GM18870 (cell line): ENCODE data around the gene PACRG.

Source experiments
- ATAC-seq: cut with Tn5 transposase; IDR thresholded peaks from one replicate; pipeline ENCODE4 v1.9.1; 2021; ENCODE audit warnings: moderate library complexity; ENCODE audit not compliant: unreplicated experiment

The PACRG gene

DNA sequence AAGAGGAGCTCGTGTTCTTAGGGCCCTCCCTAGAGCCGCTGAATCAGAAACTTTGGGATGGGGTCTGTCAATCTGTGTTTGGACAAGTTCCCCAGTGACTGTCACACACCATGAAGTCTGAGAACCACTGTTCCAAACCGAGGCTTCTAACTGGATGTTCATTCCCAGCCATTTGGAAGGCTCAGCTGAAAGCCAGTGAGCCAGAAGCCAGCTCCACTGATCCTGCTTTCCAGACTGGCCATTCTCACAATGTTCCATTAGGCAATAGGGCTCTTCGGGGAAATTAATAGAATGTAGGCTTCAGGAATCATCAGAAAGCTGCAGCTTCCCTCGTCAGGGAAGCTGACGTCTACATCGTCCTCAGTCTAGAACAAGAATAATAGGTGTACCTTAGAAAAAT lies 595.9 kb downstream of the PACRG start:
- ATAC-seq, result no peak

DNA sequence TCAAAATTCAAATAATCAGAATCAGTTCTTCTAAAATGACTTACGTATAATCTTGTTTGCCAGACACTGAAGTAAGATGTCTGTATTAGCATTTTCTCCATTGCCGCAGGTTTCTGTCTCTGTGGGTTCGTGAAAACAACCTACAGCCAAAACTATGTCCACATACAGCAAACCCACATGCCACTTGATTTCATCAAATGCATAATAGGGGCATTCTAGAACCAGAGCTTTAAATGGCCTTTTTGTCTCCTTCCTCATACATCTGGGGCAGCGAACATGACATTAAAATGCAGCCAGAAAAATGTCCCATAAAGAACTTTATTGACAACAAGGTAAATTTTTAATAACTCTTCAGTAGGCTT lies 596.5 kb downstream of the PACRG start:
- no peak for ATAC-seq

DNA sequence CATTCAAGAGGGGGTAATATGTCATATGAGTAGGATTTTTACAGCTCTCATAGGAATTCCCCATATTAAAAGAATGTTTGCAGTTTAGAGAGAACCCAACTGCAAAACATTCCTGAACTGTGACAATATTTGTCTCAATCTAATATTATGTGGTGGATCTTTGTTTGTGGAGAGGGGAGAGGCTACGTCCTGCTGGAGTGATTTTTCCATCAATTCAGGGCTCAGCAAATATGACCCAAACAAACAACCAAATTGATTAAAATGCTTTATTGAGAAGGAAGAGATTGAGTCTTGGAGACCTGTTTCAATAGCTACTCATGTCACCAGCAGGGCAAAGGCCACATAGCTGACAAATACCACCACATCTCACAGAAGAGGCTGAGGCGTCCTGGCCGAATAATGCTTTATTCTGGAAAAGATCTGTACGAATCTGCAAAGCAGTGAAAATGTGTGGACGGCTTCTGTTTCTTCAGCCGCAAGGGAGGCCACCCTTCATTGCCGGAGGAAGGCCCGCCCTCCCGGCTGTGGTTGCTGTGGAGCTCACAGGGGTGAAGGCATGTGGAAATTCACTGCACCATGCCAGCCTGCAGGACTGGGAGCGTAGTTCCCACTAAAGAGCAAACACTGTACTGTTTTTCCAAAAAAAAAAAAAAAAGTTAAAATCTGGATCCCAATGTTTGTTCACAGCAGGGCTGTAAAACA lies 597.1 kb downstream of the PACRG start:
- no peak for ATAC-seq

DNA sequence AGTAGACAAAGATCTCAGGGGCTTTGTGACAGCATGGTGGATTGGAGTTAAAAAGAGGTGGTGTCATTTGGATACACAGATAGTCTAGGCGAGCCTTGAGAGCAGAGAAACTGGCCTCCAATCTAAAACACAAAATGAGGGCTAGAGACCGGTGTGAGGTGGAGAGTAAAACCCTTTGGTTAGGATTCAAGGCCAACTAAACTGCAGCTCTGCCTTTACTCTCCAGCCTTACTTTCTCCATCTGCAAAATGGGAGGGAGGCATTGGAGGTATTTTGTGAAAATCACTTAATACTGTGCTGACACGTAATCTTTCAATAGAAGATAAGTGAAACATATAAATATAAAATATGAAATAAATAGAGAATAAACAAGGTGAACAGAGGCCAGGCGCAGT lies 597.6 kb downstream of the PACRG start:
- no peak for ATAC-seq

DNA sequence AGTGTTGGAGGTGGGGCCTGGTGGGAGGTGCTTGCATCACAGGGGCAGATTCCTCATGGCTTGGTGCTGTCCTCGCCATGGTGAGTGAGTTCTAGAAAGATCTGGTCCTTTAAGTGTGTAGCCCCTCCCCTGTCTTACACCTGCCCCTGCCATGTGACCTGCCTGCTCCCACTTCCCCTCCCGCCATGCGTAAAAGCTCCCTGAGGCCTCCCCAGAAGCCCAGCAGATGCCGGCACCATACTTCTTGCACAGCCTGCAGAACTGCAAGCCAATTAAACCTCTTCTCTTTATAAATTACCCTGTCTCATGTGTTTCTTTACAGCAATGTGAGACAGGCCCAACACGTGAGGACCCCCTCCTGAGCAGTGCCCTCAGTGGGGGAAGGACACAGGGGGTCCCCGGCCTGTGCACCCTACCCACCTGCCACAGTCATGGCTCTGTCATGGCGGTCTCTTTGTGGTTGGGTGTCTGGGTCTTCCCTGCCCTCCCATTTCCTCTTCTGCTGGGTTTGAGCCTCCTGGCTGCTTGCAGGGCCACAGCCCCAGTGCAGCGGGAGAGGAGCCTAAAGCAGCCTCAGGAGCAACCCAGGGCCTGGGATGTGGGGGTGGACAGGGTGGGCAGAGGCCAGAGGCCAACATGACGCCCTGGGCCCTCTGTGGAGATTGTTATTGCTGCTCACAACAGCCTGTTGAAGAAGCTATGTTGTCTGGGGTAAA lies 599.5 kb downstream of the PACRG start:
- ATAC-seq, result no peak

DNA sequence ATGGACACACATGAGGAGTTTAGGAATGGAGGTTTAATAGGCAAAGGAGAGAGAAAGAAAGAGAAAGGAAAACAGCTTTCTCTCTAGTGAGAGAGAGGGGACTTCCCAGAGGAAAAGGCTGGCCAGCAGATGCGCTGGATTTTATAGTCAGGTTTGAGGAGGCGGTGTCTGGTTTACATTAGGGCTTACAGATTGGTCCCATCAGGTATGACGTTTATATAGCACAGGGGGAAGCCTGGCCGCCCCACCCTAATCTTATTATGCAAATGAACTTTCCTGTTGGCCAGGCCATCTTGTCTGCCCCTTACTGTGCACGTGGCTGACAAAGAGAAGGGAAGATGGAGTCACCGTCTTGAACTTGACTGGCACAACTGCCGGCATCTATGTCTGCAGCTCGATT lies 600.1 kb downstream of the PACRG start:
- ATAC-seq, result no peak

DNA sequence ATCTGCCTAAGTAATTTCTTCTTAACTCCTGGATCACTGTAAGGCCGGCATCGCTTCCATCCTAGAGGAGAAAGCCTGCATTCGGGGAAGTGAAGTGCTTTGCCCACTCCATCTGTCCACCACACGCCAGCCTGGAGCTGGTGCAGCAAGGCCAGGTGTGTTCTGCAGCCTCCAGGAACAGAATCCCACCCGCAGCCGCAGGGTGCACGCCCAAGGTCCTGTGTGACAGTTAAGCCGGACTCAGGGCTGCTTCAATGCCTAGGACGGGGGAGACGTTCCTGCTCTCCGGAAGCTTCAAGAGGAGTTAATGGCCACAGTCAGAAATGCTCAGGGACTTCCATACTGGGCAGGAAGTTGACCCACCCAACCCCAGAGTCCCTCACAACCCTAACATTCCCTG lies 600.6 kb downstream of the PACRG start:
- ATAC-seq, result no peak

DNA sequence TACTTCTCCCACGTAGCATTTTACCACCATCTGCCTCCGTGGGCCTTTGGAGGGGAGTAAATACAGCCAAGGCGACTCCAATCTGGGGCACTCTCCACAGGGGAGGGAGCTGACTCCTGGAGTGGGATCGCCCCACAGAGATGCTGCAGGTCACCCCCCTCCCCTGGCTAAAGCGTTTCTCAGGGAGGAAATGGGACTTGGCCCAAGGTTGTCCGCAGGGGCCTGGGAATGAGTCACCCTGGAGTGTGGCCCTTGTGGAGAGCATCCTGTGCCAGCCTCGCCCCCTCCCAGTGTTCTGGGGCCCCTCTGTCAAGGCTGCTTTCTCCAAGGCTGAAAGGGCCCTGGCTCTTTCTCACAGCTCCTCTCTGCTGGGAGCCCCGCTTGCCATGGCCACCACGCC lies 602.2 kb downstream of the PACRG start:
- no peak for ATAC-seq

DNA sequence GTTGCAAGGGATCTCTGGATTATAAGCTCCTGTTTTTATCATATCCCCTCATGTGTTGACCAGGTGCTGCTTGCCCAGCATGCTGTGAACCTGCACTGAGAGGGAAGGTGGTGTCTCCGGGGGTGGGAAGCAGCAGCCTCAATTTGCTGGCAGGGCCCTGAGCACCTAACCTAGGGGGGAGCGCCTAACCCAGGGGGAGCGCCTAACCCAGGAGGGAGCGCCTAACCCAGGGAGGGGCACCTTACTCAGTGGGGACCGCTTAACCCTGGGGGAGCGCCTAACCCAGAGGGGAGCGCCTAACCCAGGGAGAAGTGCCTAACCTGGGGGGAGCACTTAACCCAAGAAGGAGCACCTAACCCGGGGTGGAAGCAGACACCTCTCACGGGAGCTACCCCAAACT lies 603.5 kb downstream of the PACRG start:
- no peak for ATAC-seq

DNA sequence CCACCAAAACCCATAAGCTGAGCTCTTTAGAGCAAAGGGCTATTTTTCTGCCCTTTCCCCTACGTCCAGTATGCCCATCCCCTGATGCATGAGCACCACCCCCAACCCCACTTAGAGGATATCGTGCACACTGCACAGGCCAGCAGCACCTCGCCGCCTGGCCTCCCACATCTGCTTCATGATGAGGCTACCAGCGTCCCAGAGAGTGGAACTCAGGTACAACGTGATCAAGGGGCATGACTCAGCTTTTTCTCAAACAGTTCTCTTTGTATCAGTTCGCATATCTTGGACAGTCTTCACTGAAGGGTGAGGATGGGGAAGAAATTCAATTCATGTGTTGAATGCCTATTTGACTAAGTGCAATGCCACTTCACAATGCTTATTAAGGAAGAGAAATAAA lies 604.8 kb downstream of the PACRG start:
- no peak for ATAC-seq

DNA sequence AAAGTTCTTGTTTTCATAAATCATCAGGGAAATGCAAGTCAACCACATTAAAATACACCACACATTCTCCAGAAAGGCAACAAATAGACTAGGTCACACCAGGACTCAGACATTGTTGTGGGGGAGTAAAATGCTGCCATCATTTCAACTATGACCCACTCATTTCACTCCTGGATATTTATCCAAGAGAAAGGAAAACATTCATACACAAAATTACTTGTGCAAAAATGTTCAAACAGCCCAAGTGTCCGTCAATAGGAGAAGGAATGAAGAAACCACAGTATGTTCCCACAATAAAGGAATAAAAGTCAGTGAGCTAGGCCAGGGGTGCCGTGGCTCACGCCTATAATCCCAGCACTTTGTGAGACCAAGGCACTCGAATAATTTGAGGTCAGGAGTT lies 605.3 kb downstream of the PACRG start:
- no peak for ATAC-seq

DNA sequence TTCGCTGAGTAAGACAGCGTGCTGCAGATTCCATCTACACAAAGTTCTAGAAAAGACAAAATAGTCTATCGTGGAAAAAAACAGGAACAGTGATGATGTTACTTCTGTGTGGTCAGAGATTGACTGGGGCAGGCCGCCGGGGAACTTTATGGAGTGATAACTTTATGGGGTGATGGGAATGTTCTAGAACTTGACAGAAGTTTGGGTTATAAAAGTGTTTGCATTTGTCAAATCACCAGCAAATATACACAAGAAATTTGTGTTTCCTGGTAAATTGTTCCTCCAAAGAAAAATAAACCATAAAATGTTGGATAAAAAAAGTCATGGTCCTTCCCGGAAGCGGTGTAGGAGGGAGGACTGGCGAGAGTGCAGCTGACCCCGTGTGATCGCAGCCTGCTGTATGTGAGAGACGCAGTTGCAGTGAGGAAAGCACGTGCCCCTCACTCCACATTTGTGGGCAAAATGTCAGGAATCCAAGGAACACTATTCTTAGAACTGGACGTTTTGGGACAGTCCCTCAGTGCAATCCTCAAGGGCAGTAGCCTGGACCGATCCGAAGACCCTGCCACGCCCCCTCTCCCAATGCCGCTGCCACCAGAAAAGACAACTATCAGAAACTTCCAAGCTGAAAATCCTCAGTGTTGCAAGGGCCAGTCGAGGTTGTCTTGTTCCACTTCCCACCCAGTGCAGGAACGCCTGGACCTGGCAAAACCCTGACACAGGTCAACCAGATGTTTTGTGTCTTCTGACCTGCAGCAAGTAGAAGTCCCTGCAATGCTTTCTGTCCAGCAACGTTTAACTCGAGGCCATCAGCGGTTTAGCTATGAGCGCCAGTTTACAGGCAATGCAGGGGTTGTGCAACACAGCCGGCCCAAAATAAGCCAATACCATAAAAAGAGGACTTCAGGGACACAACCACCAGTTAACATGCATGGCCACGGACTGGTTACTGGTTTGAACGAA lies 606.2 kb downstream of the PACRG start:
- ATAC-seq, result no peak

DNA sequence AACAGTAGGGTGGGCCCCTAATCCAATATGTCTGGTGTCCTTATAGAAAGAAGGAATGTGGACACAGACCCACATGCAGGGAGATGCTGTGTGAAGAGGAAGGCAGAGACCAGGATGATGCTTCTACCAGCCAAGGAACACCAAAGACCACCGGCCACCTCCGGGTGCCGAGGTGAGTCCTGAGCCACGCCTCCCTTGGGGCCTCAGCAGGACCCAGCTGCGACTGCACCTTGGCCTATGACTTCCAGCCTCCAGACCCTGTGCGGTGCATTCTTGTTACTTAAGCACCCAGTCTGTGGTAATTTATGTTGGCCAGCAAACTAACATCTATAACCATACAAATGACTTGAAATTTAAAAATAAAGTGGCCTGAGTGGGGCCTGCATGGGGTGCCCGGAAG lies 607.3 kb downstream of the PACRG start:
- no peak for ATAC-seq

DNA sequence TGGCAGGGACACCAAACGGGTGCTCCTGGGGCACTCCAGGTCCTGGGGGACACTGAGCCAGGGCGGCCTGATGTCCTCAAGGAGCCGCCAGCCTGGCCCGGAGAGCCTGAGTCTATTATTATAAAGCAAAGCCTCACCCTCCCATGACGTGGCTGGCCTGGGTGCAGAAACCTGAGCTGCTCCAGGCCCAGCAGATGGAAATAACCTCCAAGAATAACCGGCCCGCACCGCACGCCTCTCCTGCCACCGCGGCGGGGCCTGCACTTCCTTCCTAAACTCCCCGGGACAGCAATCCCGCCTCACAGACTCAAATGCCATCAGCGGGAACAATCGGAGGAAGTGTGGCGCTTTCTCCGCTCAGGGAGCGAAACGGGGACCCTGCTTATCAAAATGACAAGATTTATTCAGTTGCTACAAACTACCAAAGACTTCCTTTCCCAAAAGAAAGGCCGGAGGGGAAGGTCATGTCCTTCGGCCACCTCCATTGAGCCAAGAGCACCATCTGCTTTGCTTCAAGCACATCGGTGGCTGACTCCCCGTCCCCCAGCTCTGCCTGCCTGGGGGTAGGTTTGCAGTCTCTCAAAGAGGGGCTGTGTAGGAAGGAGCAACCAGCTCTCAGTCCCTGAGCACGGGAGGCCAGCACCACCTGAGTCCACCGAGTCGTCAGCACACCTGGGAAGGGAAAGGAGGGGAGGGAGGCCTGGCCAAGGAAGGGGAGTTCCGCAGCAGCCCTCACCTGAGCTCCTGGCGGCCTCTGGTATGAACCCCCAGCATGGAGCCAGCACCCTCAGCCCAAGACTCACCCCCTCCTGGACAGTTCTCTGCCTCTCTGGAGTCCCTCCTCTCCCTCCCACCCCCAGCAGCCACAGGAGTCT lies 608.1 kb downstream of the PACRG start:
- ATAC-seq, result no peak

DNA sequence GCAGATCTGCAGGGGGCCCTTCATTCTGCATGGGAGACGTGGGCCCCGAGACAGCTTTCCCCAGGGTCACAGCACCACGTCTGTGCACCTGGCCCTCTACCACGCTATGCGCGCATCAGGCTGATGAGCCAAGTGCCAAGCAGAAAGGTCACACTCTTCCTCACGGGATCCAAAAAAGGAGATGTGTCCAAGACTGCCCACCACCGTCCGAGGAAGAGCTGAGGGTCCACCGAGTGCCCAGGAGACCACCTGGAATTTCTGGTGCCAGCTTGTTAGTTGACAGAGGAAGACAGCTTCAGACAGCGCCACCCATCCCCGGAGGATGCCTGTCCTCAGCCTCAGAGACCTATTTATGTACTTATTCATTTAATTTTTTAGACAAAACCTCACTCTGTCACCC lies 609.2 kb downstream of the PACRG start:
- ATAC-seq, result no peak

DNA sequence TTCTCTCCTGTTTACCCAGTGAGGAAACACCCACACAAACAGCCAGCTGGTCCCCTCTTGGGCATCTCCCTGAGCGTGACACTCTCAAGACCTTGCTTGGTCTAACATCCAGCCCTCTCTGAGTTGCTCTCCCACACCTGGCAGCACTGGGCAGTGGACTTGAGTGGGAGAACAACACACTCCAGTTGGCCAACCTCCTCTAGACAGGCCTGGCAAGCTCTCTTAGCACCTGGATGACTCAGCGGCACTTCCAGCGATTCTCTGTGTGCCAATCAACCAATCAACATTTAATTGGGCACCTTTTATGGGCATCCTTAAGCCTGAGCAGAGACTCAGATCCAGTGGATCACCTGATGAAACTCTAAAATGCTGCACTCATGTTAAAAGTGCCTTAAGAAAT lies 610.2 kb downstream of the PACRG start:
- no peak for ATAC-seq

DNA sequence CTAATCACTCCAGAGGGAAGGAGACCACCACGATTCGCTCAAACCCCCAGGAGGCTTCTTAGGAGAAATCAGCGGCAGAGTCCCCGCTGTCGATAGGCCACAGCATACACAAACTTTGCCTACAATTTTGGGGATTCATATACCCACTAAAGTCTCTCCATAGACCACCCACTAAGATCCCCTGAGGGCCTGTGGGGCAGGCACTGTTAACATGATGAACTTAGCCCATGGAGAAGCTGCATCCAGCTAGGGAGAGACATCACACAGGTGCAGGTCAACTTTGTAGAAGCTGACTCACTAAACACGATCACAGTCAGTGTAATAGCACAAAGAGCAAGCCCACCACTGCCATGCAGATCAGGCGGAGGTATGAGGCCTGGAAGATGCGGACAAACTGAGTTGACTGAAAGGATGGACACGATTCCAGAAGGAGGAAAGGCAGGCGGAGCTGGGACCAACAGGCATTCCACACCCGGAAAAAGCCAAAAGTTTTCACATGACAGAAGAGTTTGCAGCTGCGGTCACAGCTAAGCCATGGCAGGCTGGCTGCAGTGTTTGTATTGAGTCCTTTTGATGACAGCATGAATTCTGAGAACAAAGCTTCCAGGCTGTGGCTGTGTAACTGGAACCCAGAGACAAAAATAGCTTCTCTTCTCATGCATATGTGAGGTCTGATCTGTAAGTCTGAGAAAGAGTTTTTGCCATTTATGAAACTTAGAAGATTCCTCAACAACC lies 611.1 kb downstream of the PACRG start:
- no peak for ATAC-seq

DNA sequence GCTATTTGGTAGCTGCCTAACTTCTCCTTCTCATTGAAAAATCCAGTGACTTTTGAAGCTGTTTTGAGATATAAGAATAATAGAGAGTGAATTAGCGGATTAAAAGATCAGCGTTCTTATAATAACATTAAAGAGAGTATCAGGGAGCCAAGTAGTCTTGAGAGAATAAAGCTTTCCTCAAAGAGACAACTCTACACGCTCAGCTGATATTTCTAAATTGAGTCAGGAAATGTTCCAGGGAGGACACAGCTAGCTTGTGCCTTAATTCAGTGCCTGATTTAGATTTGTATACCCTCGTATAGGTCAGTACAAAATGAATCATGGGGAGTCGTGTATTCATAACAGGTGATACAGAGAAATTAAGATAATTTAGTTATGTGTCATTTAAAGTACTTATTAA lies 611.7 kb downstream of the PACRG start:
- no peak for ATAC-seq

DNA sequence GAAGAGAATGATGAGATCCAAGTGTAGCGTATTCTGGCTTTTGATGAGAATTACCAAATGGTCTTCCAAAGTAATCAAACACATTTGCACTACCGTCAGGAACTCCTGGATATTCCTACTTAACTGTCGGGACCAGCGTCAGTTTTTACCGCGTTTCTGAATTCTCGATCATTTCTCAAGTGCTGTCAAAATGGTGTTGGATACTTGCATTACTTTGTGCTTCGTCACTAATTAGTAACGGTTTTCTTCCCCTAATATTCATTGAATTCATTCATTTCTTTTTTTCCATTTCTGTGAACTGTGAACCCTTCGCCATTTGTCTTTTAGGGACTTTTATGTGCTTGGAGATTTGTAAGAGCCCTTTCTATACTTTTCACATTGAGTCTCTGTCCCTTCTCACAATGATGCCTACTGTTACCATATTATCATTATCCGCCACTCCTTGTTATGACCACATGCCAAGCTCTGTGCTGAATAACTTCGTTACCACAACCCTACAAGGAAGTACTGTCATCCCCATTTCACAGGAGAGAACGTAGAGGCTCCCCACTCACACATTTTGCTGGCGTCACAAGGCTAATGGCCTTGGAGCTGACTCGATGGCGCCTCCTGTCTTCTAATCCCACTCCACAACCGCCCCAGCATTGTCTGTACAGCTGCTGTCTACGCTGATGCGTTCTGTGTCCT lies 612.6 kb downstream of the PACRG start:
- no peak for ATAC-seq
